H9 (cell line): ENCODE results near the gene ERICH6B. TPM values are rescaled to one million over a fixed set of nuclear protein-coding genes. Genes with fewer than 3 reads are reported as not detected.

Source experiments
- DNase-seq: peaks from one replicate; pipeline ENCODE4 v3.0.0-alpha.2; 2017
- H2AFZ ChIP-seq: one replicate; pipeline ENCODE4 v1.6.1; 2013; ENCODE audit warnings: mild to moderate bottlenecking, low read length, control low read depth, moderate library complexity
- H2AK5ac ChIP-seq: 2 replicates; pipeline ENCODE4 v1.6.1; 2013; ENCODE audit warnings: low read length, control low read depth, mixed read lengths; ENCODE audit not compliant: insufficient read length
- H2BK120ac ChIP-seq: one replicate; pipeline ENCODE4 v1.6.1; 2013; ENCODE audit warnings: low read depth, mild to moderate bottlenecking, low read length, control low read depth, inconsistent platforms; ENCODE audit not compliant: poor library complexity, severe bottlenecking
- H2BK12ac ChIP-seq: 2 replicates; pipeline ENCODE4 v1.6.1; 2013; ENCODE audit warnings: low read length, control low read depth, mixed read lengths, low read depth; ENCODE audit not compliant: insufficient read length
- H2BK15ac ChIP-seq: 2 replicates; pipeline ENCODE4 v1.6.1; 2013; ENCODE audit warnings: low read depth, low read length, control low read depth
- H2BK20ac ChIP-seq: one replicate; pipeline ENCODE4 v1.6.1; 2013; ENCODE audit warnings: low read depth, mild to moderate bottlenecking, low read length, control low read depth, inconsistent platforms; ENCODE audit not compliant: poor library complexity, severe bottlenecking
- H2BK5ac ChIP-seq: 2 replicates; pipeline ENCODE4 v1.6.1; 2013; ENCODE audit warnings: low read length, control low read depth, mixed read lengths; ENCODE audit not compliant: insufficient read length
- H3K14ac ChIP-seq: 2 replicates; pipeline ENCODE4 v1.6.1; 2013; ENCODE audit warnings: low read length, control low read depth; ENCODE audit not compliant: insufficient read depth
- H3K18ac ChIP-seq: 2 replicates; pipeline ENCODE4 v1.6.1; 2013; ENCODE audit warnings: low read depth, mild to moderate bottlenecking, mixed read lengths, low read length, control low read depth; ENCODE audit not compliant: insufficient read length
- H3K23ac ChIP-seq: 2 replicates; pipeline ENCODE4 v1.6.1; 2013; ENCODE audit warnings: low read length, control low read depth, mixed read lengths, low read depth; ENCODE audit not compliant: insufficient read length
- H3K23me2 ChIP-seq: 2 replicates; pipeline ENCODE4 v1.6.1; 2013; ENCODE audit warnings: low read depth, mild to moderate bottlenecking, mixed read lengths, low read length, control low read depth; ENCODE audit not compliant: insufficient read length, poor library complexity, severe bottlenecking
- H3K27ac ChIP-seq: 2 replicates; pipeline ENCODE4 v1.5.1; 2013; ENCODE audit warnings: low read length, control low read depth, mixed read lengths, low read depth; ENCODE audit not compliant: insufficient read length
- H3K27me3 ChIP-seq: 2 replicates; pipeline ENCODE4 v1.6.1; 2013; ENCODE audit warnings: low read length, control low read depth, inconsistent platforms; ENCODE audit not compliant: insufficient read depth
- H3K4ac ChIP-seq: 2 replicates; pipeline ENCODE4 v1.6.1; 2013; ENCODE audit warnings: low read depth, mild to moderate bottlenecking, control low read depth, inconsistent platforms, low read length, moderate library complexity
- H3K4me1 ChIP-seq: 2 replicates; pipeline ENCODE4 v1.6.1; 2013; ENCODE audit warnings: low read length, control low read depth, inconsistent platforms; ENCODE audit not compliant: insufficient read depth
- H3K4me2 ChIP-seq: 2 replicates; pipeline ENCODE4 v1.6.1; 2013; ENCODE audit warnings: low read length, control low read depth, mixed read lengths; ENCODE audit not compliant: insufficient read length, insufficient read depth
- H3K56ac ChIP-seq: 2 replicates; pipeline ENCODE4 v1.6.1; 2013; ENCODE audit warnings: low read depth, mild to moderate bottlenecking, mixed read lengths, low read length, control low read depth; ENCODE audit not compliant: insufficient read length
- H3K79me1 ChIP-seq: 2 replicates; pipeline ENCODE4 v1.6.1; 2013; ENCODE audit warnings: low read depth, mild to moderate bottlenecking, moderate library complexity, low read length, control low read depth, inconsistent platforms; ENCODE audit not compliant: insufficient read depth, poor library complexity, severe bottlenecking
- H3K79me2 ChIP-seq: 2 replicates; pipeline ENCODE4 v1.6.1; 2013; ENCODE audit warnings: low read length, control low read depth, inconsistent platforms; ENCODE audit not compliant: insufficient read depth
- H3K9ac ChIP-seq: 2 replicates; pipeline ENCODE4 v1.6.1; 2013; ENCODE audit warnings: low read length, control low read depth, mixed read lengths; ENCODE audit not compliant: insufficient read length; ENCODE audit errors: extremely low read depth
- H3K9me3 ChIP-seq: one replicate; pipeline ENCODE4 v1.6.1; 2013; ENCODE audit warnings: low read depth, low read length, inconsistent platforms; ENCODE audit not compliant: control insufficient read depth
- H3T11ph ChIP-seq: one replicate; pipeline ENCODE4 v1.6.1; 2013; ENCODE audit warnings: mild to moderate bottlenecking, low read length, control low read depth, inconsistent platforms
- H4K20me1 ChIP-seq: one replicate; pipeline ENCODE4 v1.6.1; 2013; ENCODE audit not compliant: control insufficient read depth, insufficient read length, insufficient read depth
- H4K5ac ChIP-seq: 2 replicates; pipeline ENCODE4 v1.6.1; 2013; ENCODE audit warnings: low read depth, mild to moderate bottlenecking, mixed read lengths, low read length, control low read depth; ENCODE audit not compliant: insufficient read length
- H4K8ac ChIP-seq: replicated peaks from 2 replicates; pipeline ENCODE4 v1.6.1; 2013; ENCODE audit warnings: low read length, control low read depth, mixed read lengths, low read depth; ENCODE audit not compliant: insufficient read length
- H4K91ac ChIP-seq: 2 replicates; pipeline ENCODE4 v1.6.1; 2013; ENCODE audit warnings: low read depth, mild to moderate bottlenecking, moderate library complexity, mixed read lengths, low read length, control low read depth; ENCODE audit not compliant: insufficient read length
- H3K27ac Mint-ChIP-seq, 3 experiments: 2 replicates in 2 of 3; 3 replicates in 1 of 3; pipeline ENCODE4 v1.8.0; 2020 to 2021; ENCODE audit warnings: mixed read lengths in 3 of 3, mild to moderate bottlenecking in 1 of 3, moderate library complexity in 1 of 3
- H3K27me3 Mint-ChIP-seq: 2 replicates; pipeline ENCODE4 v1.8.0; 2021; ENCODE audit warnings: low read depth, mild to moderate bottlenecking, moderate library complexity, mixed read lengths
- H3K36me3 Mint-ChIP-seq, 3 experiments: 2 replicates in 2 of 3; 3 replicates in 1 of 3; pipeline ENCODE4 v1.8.0; 2020 to 2021; ENCODE audit warnings: low read depth in 3 of 3, mixed read lengths in 3 of 3; ENCODE audit not compliant: insufficient read depth in 1 of 3
- H3K4me1 Mint-ChIP-seq, 2 experiments: 2 replicates each; pipeline ENCODE4 v1.8.0; 2020; ENCODE audit warnings: mixed read lengths in 2 of 2
- H3K4me3 Mint-ChIP-seq, 2 experiments: 2 replicates in 1 of 2; 3 replicates in 1 of 2; pipeline ENCODE4 v1.8.0; 2020 to 2021; ENCODE audit warnings: mild to moderate bottlenecking in 2 of 2, mixed read lengths in 2 of 2, moderate library complexity in 1 of 2
- H3K9me3 Mint-ChIP-seq, 2 experiments: 2 replicates in 1 of 2; 3 replicates in 1 of 2; pipeline ENCODE4 v1.8.0; 2020; ENCODE audit warnings: mild to moderate bottlenecking in 2 of 2, mixed read lengths in 2 of 2, moderate library complexity in 1 of 2
- WGBS: extraction: QIAGEN DNeasy Blood & Tissue Kit; methylation state at CpG from one replicate; pipeline ENCODE4 v1.1.7; 2013; ENCODE audit warnings: missing lambda C conversion rate, low lambda C conversion rate, mixed read lengths; ENCODE audit not compliant: insufficient read length; ENCODE audit errors: extremely low coverage; 5-methylcytosine and 5-hydroxymethylcytosine counted together
- total RNA-seq: library from RNA; stranded (reverse); gene quantifications from 2 replicates; pipeline ENCODE4 v1.2.1, GENCODE V29; 2021
- TF ChIP-seq, protein P1 (sequence below): fragments of 200-600 bp; sonication (generic); conservative IDR thresholded peaks from 3 replicates; pipeline ENCODE4 v1.8.0; 2021; ENCODE audit warnings: antibody characterized with exemption, mild to moderate bottlenecking

Gene ERICH6B
- total RNA-seq, 1 experiment from 2014 or later, result not detected

DNA sequence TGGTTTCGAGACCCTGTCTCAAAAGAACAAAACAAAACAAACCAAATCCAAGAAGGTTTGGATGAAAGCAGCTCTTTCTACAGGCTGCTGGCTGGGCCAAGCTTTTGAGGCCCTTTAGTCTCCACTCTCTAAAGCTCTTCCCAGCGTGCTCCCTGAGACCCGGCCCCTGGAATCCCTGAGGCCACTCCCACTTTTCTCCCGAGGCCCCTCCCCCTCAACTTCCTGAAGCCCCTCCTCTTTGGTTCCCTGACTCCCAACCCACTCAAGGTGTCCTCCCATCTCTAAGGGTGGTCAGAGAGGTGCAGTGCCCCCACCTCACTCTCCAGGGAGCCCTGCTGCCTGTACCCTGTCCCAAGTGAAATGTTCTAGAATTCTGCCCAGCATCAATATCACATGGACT is 10.6 kb downstream of the ERICH6B start:
- H2AFZ ChIP-seq, result no peak overlapping the region
- H3K27ac ChIP-seq, result no peak overlapping the region
- H3K23me2 ChIP-seq, result no peaks in the 10 kb centered on the region
- no peak overlapping the region for H2BK5ac ChIP-seq
- H3K14ac ChIP-seq, result no peak overlapping the region
- no peak overlapping the region for H3K4ac ChIP-seq
- no peak overlapping the region for H2BK15ac ChIP-seq
- no peak overlapping the region for H4K91ac ChIP-seq
- no peak overlapping the region for H3K4me2 ChIP-seq
- no peak overlapping the region for H2BK12ac ChIP-seq
- no peaks in the 10 kb centered on the region for H3K27me3 ChIP-seq
- H3K56ac ChIP-seq, result no peak overlapping the region
- Mint-ChIP-seq H3K9me3 (no peaks in the 10 kb centered on the region; a peak in 2 of 5 replicates), H3K27me3 (peaks cover 1% of the 10 kb centered on the region), H3K4me3 (no peak overlapping the region; a peak in 1 of 5 replicates), H3K36me3 (no peaks in the 10 kb centered on the region; a peak in 2 of 7 replicates), H3K4me1 (no peaks in the 10 kb centered on the region), H3K27ac (no peak overlapping the region)
- TF ChIP-seq, protein P1, sequence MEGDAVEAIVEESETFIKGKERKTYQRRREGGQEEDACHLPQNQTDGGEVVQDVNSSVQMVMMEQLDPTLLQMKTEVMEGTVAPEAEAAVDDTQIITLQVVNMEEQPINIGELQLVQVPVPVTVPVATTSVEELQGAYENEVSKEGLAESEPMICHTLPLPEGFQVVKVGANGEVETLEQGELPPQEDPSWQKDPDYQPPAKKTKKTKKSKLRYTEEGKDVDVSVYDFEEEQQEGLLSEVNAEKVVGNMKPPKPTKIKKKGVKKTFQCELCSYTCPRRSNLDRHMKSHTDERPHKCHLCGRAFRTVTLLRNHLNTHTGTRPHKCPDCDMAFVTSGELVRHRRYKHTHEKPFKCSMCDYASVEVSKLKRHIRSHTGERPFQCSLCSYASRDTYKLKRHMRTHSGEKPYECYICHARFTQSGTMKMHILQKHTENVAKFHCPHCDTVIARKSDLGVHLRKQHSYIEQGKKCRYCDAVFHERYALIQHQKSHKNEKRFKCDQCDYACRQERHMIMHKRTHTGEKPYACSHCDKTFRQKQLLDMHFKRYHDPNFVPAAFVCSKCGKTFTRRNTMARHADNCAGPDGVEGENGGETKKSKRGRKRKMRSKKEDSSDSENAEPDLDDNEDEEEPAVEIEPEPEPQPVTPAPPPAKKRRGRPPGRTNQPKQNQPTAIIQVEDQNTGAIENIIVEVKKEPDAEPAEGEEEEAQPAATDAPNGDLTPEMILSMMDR, result no peak
- H2BK120ac ChIP-seq, result no peak overlapping the region
- no peaks in the 10 kb centered on the region for H4K20me1 ChIP-seq
- H2BK20ac ChIP-seq, result no peak overlapping the region
- peak; percentile 49 for DNase-seq
- no peak overlapping the region for H4K5ac ChIP-seq
- no peak overlapping the region for H3K18ac ChIP-seq
- H3K9ac ChIP-seq, result no peak overlapping the region
- WGBS, result no CpG with 5 or more reads among the region's 4 CpGs
- no peaks in the 10 kb centered on the region for H3K79me1 ChIP-seq
- H3K4me1 ChIP-seq, result no peaks in the 10 kb centered on the region
- no peak overlapping the region for H4K8ac ChIP-seq
- H3T11ph ChIP-seq, result no peak overlapping the region
- no peak overlapping the region for H3K23ac ChIP-seq
- no peaks in the 10 kb centered on the region for H3K9me3 ChIP-seq
- no peak overlapping the region for H2AK5ac ChIP-seq
- no peaks in the 10 kb centered on the region for H3K79me2 ChIP-seq
